Measurements from ENCODE around the gene TGM3.

DNA sequence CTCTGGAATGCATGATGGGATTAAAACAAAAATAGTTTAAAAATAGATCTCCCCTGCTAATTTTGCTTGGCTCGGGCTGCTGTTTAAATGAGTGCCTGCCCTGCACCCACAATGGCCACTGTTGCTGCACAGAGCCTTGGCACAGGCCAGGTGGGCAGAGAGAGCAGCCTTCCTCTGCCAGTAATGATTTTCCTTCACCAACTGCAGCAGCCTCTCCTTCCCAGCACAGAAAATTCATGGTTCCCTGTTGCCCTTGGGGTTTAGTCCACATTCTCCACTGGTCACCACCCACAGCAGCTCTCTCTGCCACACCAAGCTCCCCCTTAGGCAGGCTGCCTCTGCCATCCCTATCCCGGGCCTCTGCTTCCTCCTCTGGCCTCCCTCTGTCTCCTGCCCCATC is 30.2 kb downstream of the TGM3 start:
- TF ChIP-seq POLR2A (IDR thresholded peaks at IDR 0.05; ENCODE audit: low read depth, low read length), result no peak
- no peak for TF ChIP-seq POU2F2 (IDR thresholded peaks at IDR 0.05; ENCODE audit: low read depth, low read length)
- no peak for TF ChIP-seq POLR2AphosphoS5 (IDR thresholded peaks at IDR 0.05; ENCODE audit: low read depth, low read length)
- TF ChIP-seq TAF1 (IDR thresholded peaks at IDR 0.05; ENCODE audit: low read depth, low read length), result no peak
- no peak for TF ChIP-seq SPI1 (IDR thresholded peaks at IDR 0.05; ENCODE audit: low read depth, low read length)
- TF ChIP-seq PAX5 (IDR thresholded peaks at IDR 0.05; ENCODE audit: insufficient read depth, low read length, severe bottlenecking), result no peak

Data from GM12891 (cell line).